Measurements from ENCODE around the gene CTNNBL1.

- TF ChIP-seq, protein P1, sequence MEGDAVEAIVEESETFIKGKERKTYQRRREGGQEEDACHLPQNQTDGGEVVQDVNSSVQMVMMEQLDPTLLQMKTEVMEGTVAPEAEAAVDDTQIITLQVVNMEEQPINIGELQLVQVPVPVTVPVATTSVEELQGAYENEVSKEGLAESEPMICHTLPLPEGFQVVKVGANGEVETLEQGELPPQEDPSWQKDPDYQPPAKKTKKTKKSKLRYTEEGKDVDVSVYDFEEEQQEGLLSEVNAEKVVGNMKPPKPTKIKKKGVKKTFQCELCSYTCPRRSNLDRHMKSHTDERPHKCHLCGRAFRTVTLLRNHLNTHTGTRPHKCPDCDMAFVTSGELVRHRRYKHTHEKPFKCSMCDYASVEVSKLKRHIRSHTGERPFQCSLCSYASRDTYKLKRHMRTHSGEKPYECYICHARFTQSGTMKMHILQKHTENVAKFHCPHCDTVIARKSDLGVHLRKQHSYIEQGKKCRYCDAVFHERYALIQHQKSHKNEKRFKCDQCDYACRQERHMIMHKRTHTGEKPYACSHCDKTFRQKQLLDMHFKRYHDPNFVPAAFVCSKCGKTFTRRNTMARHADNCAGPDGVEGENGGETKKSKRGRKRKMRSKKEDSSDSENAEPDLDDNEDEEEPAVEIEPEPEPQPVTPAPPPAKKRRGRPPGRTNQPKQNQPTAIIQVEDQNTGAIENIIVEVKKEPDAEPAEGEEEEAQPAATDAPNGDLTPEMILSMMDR (IDR thresholded peaks at IDR 0.05): no peak
- no peak for TF ChIP-seq POLR2A (IDR thresholded peaks at IDR 0.05)
Observed at GRCh38 chr20:37885042-37885441, 191.2 kb downstream of the CTNNBL1 start.
